K562 (cell line): ENCODE measurements around the gene NUDT15. TPM values are rescaled to one million over a fixed set of nuclear protein-coding genes. Genes with fewer than 3 reads are reported as not detected.

Source experiments
- ATAC-seq: fragments of 200-7000 bp; cut with Tn5 transposase; 3 replicates; pipeline ENCODE4 v1.9.1; 2020; ENCODE audit warnings: moderate library complexity
- BruUV-seq: library from RNA; stranded (reverse); fragments of 400-500 nt; replicated peaks from 2 replicates; lab custom pipeline; 2021; lab: Mats Ljungman, UMichigan
- CTCF ChIA-PET: fragments of 300-600 bp; formaldehyde crosslinking; extraction: SDS; loops from one replicate; lab custom pipeline; 2021; ENCODE audit warnings: low intra/inter-chr PET ratio; lab: Yijun Ruan, JAX
- POLR2A ChIA-PET: fragments of 300-600, 350-650 bp; sonication (Branson Sonifier 250); formaldehyde crosslinking; extraction: SDS; loops from one replicate; lab custom pipeline; 2021; ENCODE audit warnings: antibody characterized with exemption, inconsistent platforms; lab: Yijun Ruan, JAX
- DNase-seq, 4 experiments: peaks; one replicate each; pipeline versions ENCODE4 v3.0.0 to v3.0.0-alpha.2; 2011 to 2018; ENCODE audit warnings: low spot score in 3 of 4, mixed read lengths in 3 of 4; ENCODE audit errors: extremely low read depth in 1 of 4
- FAIRE-seq: peaks from 2 replicates; lab custom pipeline; 2011; peaks lifted over from hg19 to GRCh38; lab: Jason Lieb, UNC
- H2AFZ ChIP-seq: 2 replicates; pipeline ENCODE4 v1.6.0; 2011; ENCODE audit warnings: low read depth, low read length, control low read depth, inconsistent platforms
- H3K27ac ChIP-seq: fragments of 200-600 bp; 3 replicates; pipeline ENCODE4 v1.8.0; 2011; ENCODE audit warnings: low read depth, mild to moderate bottlenecking, control low read depth, inconsistent platforms, low read length, moderate library complexity, mixed read lengths; ENCODE audit errors: extremely low read depth
- H3K27me3 ChIP-seq, 2 experiments: fragments of 300-600 bp in 1 of 2; 2 replicates in 1 of 2; 3 replicates in 1 of 2; pipeline versions ENCODE4 v1.6.0 to v1.8.0; 2011; ENCODE audit warnings: inconsistent platforms in 2 of 2, low read length in 2 of 2, mild to moderate bottlenecking in 1 of 2, mixed read lengths in 1 of 2, moderate library complexity in 1 of 2; ENCODE audit not compliant: control insufficient read depth in 2 of 2, insufficient read depth in 2 of 2
- H3K36me3 ChIP-seq: fragments of 300-600 bp; 3 replicates; pipeline ENCODE4 v1.8.0; 2011; ENCODE audit warnings: mild to moderate bottlenecking, low read length, inconsistent platforms; ENCODE audit not compliant: control insufficient read depth, insufficient read depth
- H3K4me1 ChIP-seq, 2 experiments: fragments of 200-600 bp in 1 of 2; replicated peaks in 1 of 2; 2 replicates in 1 of 2; 3 replicates in 1 of 2; pipeline versions ENCODE4 v1.5.1 to v1.8.0; 2011; ENCODE audit warnings: inconsistent platforms in 2 of 2, low read length in 2 of 2, mild to moderate bottlenecking in 1 of 2, mixed read lengths in 1 of 2, moderate library complexity in 1 of 2; ENCODE audit not compliant: control insufficient read depth in 2 of 2, insufficient read depth in 2 of 2
- H3K4me2 ChIP-seq: 2 replicates; pipeline ENCODE4 v1.6.1; 2011; ENCODE audit warnings: low read length, control low read depth, inconsistent platforms, mixed read lengths; ENCODE audit not compliant: insufficient read depth
- H3K4me3 ChIP-seq: fragments of 200-600 bp; sonication (generic), shearing (Covaris generic); 2 replicates; pipeline ENCODE4 v1.5.1; 2016; ENCODE audit warnings: control low read depth, inconsistent platforms
- H3K79me2 ChIP-seq: fragments of 200-600 bp; 3 replicates; pipeline ENCODE4 v1.8.0; 2011; ENCODE audit warnings: low read length, inconsistent platforms; ENCODE audit not compliant: control insufficient read depth, insufficient read depth
- H3K9ac ChIP-seq, 2 experiments: 2 replicates each; pipeline versions ENCODE4 v1.6.0 to v1.6.1; 2011; ENCODE audit warnings: low read depth in 2 of 2, low read length in 2 of 2, control low read depth in 1 of 2, inconsistent platforms in 1 of 2, mild to moderate bottlenecking in 1 of 2, mixed read lengths in 1 of 2; ENCODE audit not compliant: insufficient read depth in 1 of 2
- H3K9me1 ChIP-seq: one replicate; pipeline ENCODE4 v1.6.0; 2011; ENCODE audit warnings: inconsistent platforms, mild to moderate bottlenecking, low read length, moderate library complexity; ENCODE audit not compliant: control insufficient read depth, insufficient read depth
- H3K9me3 ChIP-seq: replicated peaks from 2 replicates; pipeline ENCODE4 v1.5.1; 2011; ENCODE audit warnings: low read depth, low read length, inconsistent platforms; ENCODE audit not compliant: control insufficient read depth, insufficient read depth
- H4K20me1 ChIP-seq: replicated peaks from 2 replicates; pipeline ENCODE4 v1.6.1; 2011; ENCODE audit warnings: low read length, inconsistent platforms, mixed read lengths; ENCODE audit not compliant: control insufficient read depth, insufficient read depth
- ZBTB9 ChIP-seq: fragments of 450-650 bp; formaldehyde crosslinking; IDR thresholded peaks from 2 replicates; pipeline ENCODE4 v1.4.0; 2020; ENCODE audit warnings: mild to moderate bottlenecking, moderate library complexity
- WGBS: fragments of 100-300 bp; shearing (Covaris generic); methylation state at CpG from one replicate; pipeline ENCODE4 v1.1.6; 2016; ENCODE audit warnings: low coverage, mixed read lengths; ENCODE audit not compliant: insufficient coverage; ENCODE audit errors: missing lambda C conversion rate; 5-methylcytosine and 5-hydroxymethylcytosine counted together
- in situ Hi-C: fragments of 300-500 bp; cut with MboI; formaldehyde crosslinking; loops from 4 replicates; pipeline ENCODE4 v1.15.0; 2018; ENCODE audit warnings: inconsistent platforms, mixed read lengths
- intact Hi-C: fragments of 100-400 bp; cut with micrococcal nuclease; formaldehyde crosslinking; loops from 2 replicates; pipeline ENCODE4 v1.14.2; 2022
- polyA plus RNA-seq, 8 experiments: library from polyadenylated mRNA; depleted of rRNA in 4 of 8; stranded (reverse) in 5 of 8; unstranded in 3 of 8; fragments of >200 nt; fragmentation: Nextera tagmentation in 2 of 8; fragmentation: Illumina TruSeq in 1 of 8; extraction: Ambion mirVana in 2 of 8; extraction: Trizol in 1 of 8; gene quantifications; 2 replicates each; pipeline versions ENCODE4 v1.2.1 to v1.2.3, GENCODE V29; 2011 to 2014; ENCODE audit warnings: inconsistent platforms in 1 of 8, missing spikeins in 1 of 8
- total RNA-seq, 7 experiments: library from RNA; depleted of rRNA in 6 of 7; stranded (reverse); fragments of >200 nt in 6 of 7; fragmentation: Illumina TruSeq in 2 of 7; extraction: Trizol in 2 of 7; gene quantifications; 2 replicates each; pipeline versions ENCODE4 v1.2.1 to v1.2.3, GENCODE V29; 2011 to 2021; ENCODE audit warnings: low replicate concordance in 1 of 7

The NUDT15 gene
- total and polyA plus RNA-seq, 9 of the 15 experiments (the other 6 are each of a cell fraction or from before 2014, with no cell fraction given): 14.2 to 26.9 (median 21.6) TPM

GRCh38 chr13:48094404-48094780, 56.9 kb downstream of the NUDT15 start:
- intact Hi-C loops: no loop called here
- ChIA-PET POLR2A (interaction anchor here (0.5 to 1.0 kb wide), 2 partner anchors 44 to 185 kb away, joined by 3 to 5 read pairs; no protein-coding TSS in a partner anchor), CTCF (no interaction called here)
- DNase-seq (peak in 2 of 4 experiments; percentile 19 to 21), ATAC-seq (peak; percentile 61)
- Histone ChIP-seq H3K27ac (peak overlapping the region; percentile 83), H3K4me3 (peak overlapping the region; percentile 96), H3K9ac (peak overlapping the region; percentile 92 to 94), H3K4me1 (peaks cover 0 to 3% of the 10 kb centered on the region in 2 experiments; a peak in 2 of 5 replicates), H3K9me3 (0 out of 2 replicates have a peak, but pooled peaks cover 3% of the 10 kb centered on the region), H3K36me3 (peaks cover 11% of the 10 kb centered on the region; the same call in 2 of the 3 replicates), H3K79me2 (peaks cover 56% of the 10 kb centered on the region), H3K9me1 (no peaks in the 10 kb centered on the region), H3K27me3 (no peaks in the 10 kb centered on the region), H2AFZ (peak overlapping the region; percentile 87), H4K20me1 (peaks cover 12% of the 10 kb centered on the region), H3K4me2 (peak overlapping the region; percentile 84)
- BruUV-seq: TSS peak; percentile 46
- WGBS: 1% methylated on average over 13 of the region's 14 CpGs
- in situ Hi-C loops: no loop called here
- TF ChIP-seq ZBTB9 (CRISPR knock-in tag): no peak
- TF ChIP-seq, all 486 proteins: peak for 0
- FAIRE-seq: no peak
